HCT116 (cell line): ENCODE data around the gene RAB11A. TPM values are rescaled to one million over a fixed set of nuclear protein-coding genes. Genes with fewer than 3 reads are reported as not detected.

ENCODE experiments used
- ATAC-seq: fragments of 200-7000 bp; cut with Tn5 transposase; 2 replicates; pipeline ENCODE4 v1.9.1; 2020; ENCODE audit warnings: mild to moderate bottlenecking, moderate library complexity
- BruUV-seq: library from RNA; stranded (reverse); fragments of 400-500 nt; replicated peaks from 2 replicates; lab custom pipeline; 2021; lab: Mats Ljungman, UMichigan
- CTCF ChIA-PET: fragments of 300-600 bp; sonication (Branson Sonifier 250); formaldehyde crosslinking; loops from one replicate; lab custom pipeline; 2021; ENCODE audit warnings: antibody characterized with exemption; lab: Charles Lee
- POLR2A ChIA-PET: fragments of 300-600, 350-600 bp; sonication (Branson Sonifier 250); formaldehyde crosslinking; loops from one replicate; lab custom pipeline; 2021; ENCODE audit warnings: antibody characterized with exemption; lab: Charles Lee
- RAD21 ChIA-PET, 2 experiments: fragments of 300-600 bp; sonication (Branson Sonifier 250); formaldehyde crosslinking; loops; one replicate each; lab custom pipeline; 2023; ENCODE audit warnings: low total read pairs in 2 of 2; ENCODE audit not compliant: uncharacterized antibody in 2 of 2, unreplicated experiment in 2 of 2, low non-redundant PET in 1 of 2; lab: Charles Lee
- DNase-seq: peaks from one replicate; pipeline ENCODE4 v3.0.0-alpha.2; 2010; ENCODE audit warnings: low read depth, low spot score
- H2AFZ ChIP-seq: fragments of 200-600 bp; shearing (Covaris generic), sonication (generic); 2 replicates; pipeline ENCODE4 v1.6.1; 2017; ENCODE audit warnings: low read depth, mixed run types, mixed read lengths, antibody characterized with exemption, low read length; ENCODE audit not compliant: poor library complexity, severe bottlenecking
- H3K27ac ChIP-seq: 2 replicates; pipeline ENCODE4 v1.5.1; 2012; ENCODE audit warnings: low read depth, low read length
- H3K27me3 ChIP-seq: fragments of 200-600 bp; sonication (generic); 2 replicates; pipeline ENCODE4 v1.6.1; 2016; ENCODE audit warnings: mixed run types, low read length, mixed read lengths; ENCODE audit not compliant: insufficient read depth
- H3K36me3 ChIP-seq, 2 experiments: fragments of 200-500 bp in 1 of 2; fragments of 200-600 bp in 1 of 2; sonication (Bioruptor generic) in 1 of 2; sonication (generic) in 1 of 2; 2 replicates each; pipeline versions ENCODE4 v1.5.1 to v1.6.1; 2014 to 2016; ENCODE audit warnings: low read length in 2 of 2, inconsistent platforms in 1 of 2, mixed read lengths in 1 of 2, mixed run types in 1 of 2; ENCODE audit not compliant: insufficient read depth in 2 of 2, control insufficient read depth in 1 of 2
- H3K4me1 ChIP-seq, 2 experiments: fragments of 200-600 bp in 1 of 2; sonication (generic) in 1 of 2; 2 replicates each; pipeline versions ENCODE4 v1.5.1 to v1.6.1; 2012 to 2017; ENCODE audit warnings: low read length in 2 of 2, inconsistent platforms in 1 of 2, mild to moderate bottlenecking in 1 of 2, mixed read lengths in 1 of 2, mixed run types in 1 of 2, moderate library complexity in 1 of 2; ENCODE audit not compliant: insufficient read depth in 2 of 2, control insufficient read depth in 1 of 2
- H3K4me2 ChIP-seq: fragments of 200-600 bp; sonication (generic); 2 replicates; pipeline ENCODE4 v1.6.1; 2017; ENCODE audit warnings: mixed run types, low read length, mixed read lengths
- H3K4me3 ChIP-seq, 2 experiments: fragments of 200-600 bp in 1 of 2; sonication (generic) in 1 of 2; replicated peaks in 1 of 2; 2 replicates each; pipeline ENCODE4 v1.5.1; 2011 to 2016; ENCODE audit warnings: low read length in 2 of 2, control low read depth in 1 of 2, low read depth in 1 of 2, mild to moderate bottlenecking in 1 of 2, mixed read lengths in 1 of 2, mixed run types in 1 of 2
- H3K79me2 ChIP-seq: fragments of 200-600 bp; sonication (generic); 2 replicates; pipeline ENCODE4 v1.6.1; 2017; ENCODE audit warnings: mild to moderate bottlenecking, mixed run types, low read length, moderate library complexity, mixed read lengths; ENCODE audit not compliant: insufficient read depth
- H3K9ac ChIP-seq: fragments of 200-600 bp; sonication (generic); 2 replicates; pipeline ENCODE4 v1.6.1; 2016; ENCODE audit warnings: low read length, mixed read lengths
- H3K9me2 ChIP-seq: fragments of 200-600 bp; sonication (generic), shearing (Covaris generic); 2 replicates; pipeline ENCODE4 v1.6.1; 2017; ENCODE audit warnings: mixed run types, mild to moderate bottlenecking, moderate library complexity; ENCODE audit not compliant: insufficient read depth
- H3K9me3 ChIP-seq, 2 experiments: fragments of 200-500 bp in 1 of 2; fragments of 200-600 bp in 1 of 2; sonication (Bioruptor generic) in 1 of 2; sonication (generic) in 1 of 2; 2 replicates each; pipeline ENCODE4 v1.6.1; 2014 to 2017; ENCODE audit warnings: low read length in 2 of 2, mixed read lengths in 2 of 2, inconsistent platforms in 1 of 2, low read depth in 1 of 2, mild to moderate bottlenecking in 1 of 2, mixed run types in 1 of 2, moderate library complexity in 1 of 2; ENCODE audit not compliant: control insufficient read depth in 1 of 2, insufficient read depth in 1 of 2
- H4K20me1 ChIP-seq: fragments of 200-600 bp; sonication (generic), shearing (Covaris generic); 2 replicates; pipeline ENCODE4 v1.6.1; 2017; ENCODE audit warnings: mixed run types, mild to moderate bottlenecking, moderate library complexity; ENCODE audit not compliant: insufficient read depth
- ATF3 ChIP-seq: IDR thresholded peaks from 2 replicates; pipeline ENCODE4 v1.6.1; 2012
- CBX3 ChIP-seq: IDR thresholded peaks from 2 replicates; pipeline ENCODE4 v1.6.1; 2012; ENCODE audit warnings: low read depth
- ELF1 ChIP-seq: IDR thresholded peaks from 2 replicates; pipeline ENCODE4 v1.6.1; 2012; ENCODE audit warnings: low read depth, borderline replicate concordance
- EZH2 ChIP-seq: fragments of 200-600 bp; sonication (generic); IDR thresholded peaks from 2 replicates; pipeline ENCODE4 v1.6.1; 2017; ENCODE audit warnings: antibody characterized with exemption, mixed run types
- FOSL1 ChIP-seq: IDR thresholded peaks from 2 replicates; pipeline ENCODE4 v1.6.1; 2012; ENCODE audit warnings: low read depth
- POLR2A ChIP-seq: IDR thresholded peaks from 2 replicates; pipeline ENCODE4 v1.7.0; 2011; ENCODE audit warnings: borderline replicate concordance; ENCODE audit not compliant: insufficient read depth, insufficient read length; ENCODE audit errors: extremely low read depth
- POLR2AphosphoS5 ChIP-seq: IDR thresholded peaks from 2 replicates; pipeline ENCODE4 v1.6.1; 2011; ENCODE audit warnings: mild to moderate bottlenecking, low read depth, low read length, moderate library complexity
- RAD21 ChIP-seq: IDR thresholded peaks from 2 replicates; pipeline ENCODE4 v1.6.1; 2012; ENCODE audit warnings: low read depth, mild to moderate bottlenecking
- SRF ChIP-seq: IDR thresholded peaks from 2 replicates; pipeline ENCODE4 v1.6.1; 2012; ENCODE audit warnings: low read depth
- TCF7L2 ChIP-seq: IDR thresholded peaks from 2 replicates; pipeline ENCODE4 v1.7.0; 2011; ENCODE audit warnings: borderline replicate concordance, inconsistent platforms; ENCODE audit not compliant: insufficient read depth, insufficient read length; ENCODE audit errors: extremely low read depth
- ZNF274 ChIP-seq: fragments of 200-500 bp; sonication (Bioruptor generic); IDR thresholded peaks from 2 replicates; pipeline ENCODE4 v1.6.1; 2014; ENCODE audit warnings: mild to moderate bottlenecking, low read depth, low read length, inconsistent platforms
- intact Hi-C: fragments of 100-400 bp; cut with micrococcal nuclease; formaldehyde crosslinking; loops from 2 replicates; pipeline ENCODE4 v1.10.0; 2022
- total RNA-seq: library from RNA; stranded (reverse); gene quantifications from one replicate; pipeline ENCODE4 v1.2.1, GENCODE V29; 2021; ENCODE audit not compliant: unreplicated experiment
- TF ChIP-seq, protein P1 (sequence below): IDR thresholded peaks from 2 replicates; pipeline ENCODE4 v1.6.1; 2012; ENCODE audit warnings: low read depth

The RAB11A gene
- total RNA-seq, 1 experiment from 2014 or later = 234 TPM

DNA sequence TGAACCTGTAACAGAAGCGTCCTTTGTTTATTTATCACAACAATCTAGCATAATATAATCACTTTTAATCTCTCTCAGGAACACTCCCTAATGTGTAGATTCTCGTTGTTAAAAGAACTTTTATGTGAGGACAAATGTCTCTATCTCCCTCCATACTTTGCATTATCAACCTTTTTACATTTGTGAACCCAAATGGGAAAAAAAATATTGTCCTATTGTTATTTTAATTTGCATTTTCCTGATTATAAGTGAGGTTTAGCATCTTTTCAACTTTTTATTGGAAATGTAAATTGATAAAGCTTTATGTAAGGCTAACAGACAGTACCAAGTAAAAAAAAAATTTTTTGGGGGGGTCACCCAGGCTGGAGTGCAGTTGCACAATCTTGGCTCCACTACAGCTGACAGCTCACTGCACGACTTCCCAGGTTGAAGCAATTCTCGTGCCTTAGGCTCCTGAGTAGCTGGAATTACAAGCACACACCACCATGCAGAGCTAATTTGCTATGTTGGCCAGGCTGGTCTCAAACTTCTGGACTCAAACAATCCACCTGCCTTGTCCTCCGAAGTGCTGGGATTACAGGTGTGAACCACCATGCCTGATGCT is 44.2 kb upstream of the RAB11A start:
- RAD21 ChIA-PET = no interaction called here

More for the DNA sequence above, 44.2 kb upstream of the RAB11A start:
- no peak for TF ChIP-seq EZH2
- TF ChIP-seq, protein P1, sequence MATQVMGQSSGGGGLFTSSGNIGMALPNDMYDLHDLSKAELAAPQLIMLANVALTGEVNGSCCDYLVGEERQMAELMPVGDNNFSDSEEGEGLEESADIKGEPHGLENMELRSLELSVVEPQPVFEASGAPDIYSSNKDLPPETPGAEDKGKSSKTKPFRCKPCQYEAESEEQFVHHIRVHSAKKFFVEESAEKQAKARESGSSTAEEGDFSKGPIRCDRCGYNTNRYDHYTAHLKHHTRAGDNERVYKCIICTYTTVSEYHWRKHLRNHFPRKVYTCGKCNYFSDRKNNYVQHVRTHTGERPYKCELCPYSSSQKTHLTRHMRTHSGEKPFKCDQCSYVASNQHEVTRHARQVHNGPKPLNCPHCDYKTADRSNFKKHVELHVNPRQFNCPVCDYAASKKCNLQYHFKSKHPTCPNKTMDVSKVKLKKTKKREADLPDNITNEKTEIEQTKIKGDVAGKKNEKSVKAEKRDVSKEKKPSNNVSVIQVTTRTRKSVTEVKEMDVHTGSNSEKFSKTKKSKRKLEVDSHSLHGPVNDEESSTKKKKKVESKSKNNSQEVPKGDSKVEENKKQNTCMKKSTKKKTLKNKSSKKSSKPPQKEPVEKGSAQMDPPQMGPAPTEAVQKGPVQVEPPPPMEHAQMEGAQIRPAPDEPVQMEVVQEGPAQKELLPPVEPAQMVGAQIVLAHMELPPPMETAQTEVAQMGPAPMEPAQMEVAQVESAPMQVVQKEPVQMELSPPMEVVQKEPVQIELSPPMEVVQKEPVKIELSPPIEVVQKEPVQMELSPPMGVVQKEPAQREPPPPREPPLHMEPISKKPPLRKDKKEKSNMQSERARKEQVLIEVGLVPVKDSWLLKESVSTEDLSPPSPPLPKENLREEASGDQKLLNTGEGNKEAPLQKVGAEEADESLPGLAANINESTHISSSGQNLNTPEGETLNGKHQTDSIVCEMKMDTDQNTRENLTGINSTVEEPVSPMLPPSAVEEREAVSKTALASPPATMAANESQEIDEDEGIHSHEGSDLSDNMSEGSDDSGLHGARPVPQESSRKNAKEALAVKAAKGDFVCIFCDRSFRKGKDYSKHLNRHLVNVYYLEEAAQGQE = no peak
- TF ChIP-seq ZNF274 = no peak
- TF ChIP-seq ELF1 = no peak
- no peak for TF ChIP-seq ATF3
- TF ChIP-seq CBX3 = no peak
- no peak for TF ChIP-seq TCF7L2
- TF ChIP-seq SRF = no peak
- TF ChIP-seq POLR2AphosphoS5 = no peak
- TF ChIP-seq FOSL1 = no peak
- TF ChIP-seq POLR2A = no peak
- TF ChIP-seq RAD21 = no peak
- no peak overlapping the region for H2AFZ ChIP-seq
- intact Hi-C loops = loop anchor here (2.0 kb wide), 1 partner anchor 186 kb away; no protein-coding TSS in a partner anchor
- H3K79me2 ChIP-seq = no peaks in the 10 kb centered on the region
- no peak overlapping the region for H3K4me2 ChIP-seq
- H3K36me3 ChIP-seq = no peaks in the 10 kb centered on the region
- no peak overlapping the region for H3K4me3 ChIP-seq
- no peak for ATAC-seq
- H3K9me3 ChIP-seq = no peaks in the 10 kb centered on the region
- H3K27ac ChIP-seq = no peak overlapping the region
- no peaks in the 10 kb centered on the region for H4K20me1 ChIP-seq
- CTCF ChIA-PET = interaction anchor here (0.7 to 2.4 kb wide), 10 partner anchors 8 to 229 kb away, joined by 3 to 18 read pairs (median 5); no protein-coding TSS in a partner anchor
- DNase-seq = no peak
- no peaks in the 10 kb centered on the region for H3K27me3 ChIP-seq
- BruUV-seq = no TSS peak
- no peak overlapping the region for H3K9ac ChIP-seq
- H3K9me2 ChIP-seq = no peaks in the 10 kb centered on the region
- H3K4me1 ChIP-seq = peaks cover 0 to 12% of the 10 kb centered on the region in 2 experiments; a peak in 3 of 4 replicates
- POLR2A ChIA-PET = interaction anchor here (0.9 kb wide), 1 partner anchor 8 kb away, joined by 3 read pairs; no protein-coding TSS in a partner anchor
